B cell (primary cell): ENCODE data around the gene NEK11. TPM values are rescaled to one million over a fixed set of nuclear protein-coding genes. Genes with fewer than 3 reads are reported as not detected.

Experiments used
- ATAC-seq: fragments of 200-7000 bp; cut with Tn5 transposase; one replicate; pipeline ENCODE4 v1.10.0; 2021; ENCODE audit warnings: low read depth, mild to moderate bottlenecking, moderate number of reproducible peaks, moderate library complexity
- CTCF ChIA-PET: fragments of 350-600 bp; sonication (Branson Sonifier 250); formaldehyde crosslinking; loops from one replicate; lab custom pipeline; 2021; ENCODE audit warnings: antibody characterized with exemption, inconsistent platforms; lab: Charles Lee
- POLR2A ChIA-PET: fragments of 350-600 bp; sonication (Branson Sonifier 250); formaldehyde crosslinking; loops from one replicate; lab custom pipeline; 2021; ENCODE audit warnings: antibody characterized with exemption; lab: Charles Lee
- DNase-seq: peaks from one replicate; pipeline ENCODE4 v3.0.0; 2013
- H2AFZ ChIP-seq: 2 replicates; pipeline ENCODE4 v1.6.1; 2012; ENCODE audit warnings: mild to moderate bottlenecking, low read depth, low read length; ENCODE audit not compliant: insufficient read depth, poor library complexity, severe bottlenecking
- H3K27ac ChIP-seq, 2 donors: 1 replicate in 1 of 2; 2 replicates in 1 of 2; pipeline ENCODE4 v1.5.1; 2012 to 2013; ENCODE audit warnings: low read length in 2 of 2, mild to moderate bottlenecking in 2 of 2, moderate library complexity in 1 of 2
- H3K27me3 ChIP-seq, 4 experiments: fragments of 200-600 bp in 1 of 4; sonication (generic) in 1 of 4; replicated peaks in 1 of 4; 1 replicate in 2 of 4; 2 replicates in 2 of 4; pipeline versions ENCODE4 v1.6.1 to v1.7.0; 2013 to 2016; ENCODE audit warnings: low read length in 3 of 4, mild to moderate bottlenecking in 2 of 4, mixed read lengths in 1 of 4, moderate library complexity in 1 of 4; ENCODE audit not compliant: insufficient read depth in 4 of 4, control insufficient read depth in 3 of 4; ENCODE audit errors: control extremely low read depth in 1 of 4
- H3K36me3 ChIP-seq, 2 experiments: replicated peaks in 1 of 2; 1 replicate in 1 of 2; 2 replicates in 1 of 2; pipeline versions ENCODE4 v1.6.1 to v1.7.1; 2013; ENCODE audit warnings: low read length in 1 of 2; ENCODE audit not compliant: insufficient read depth in 2 of 2, control insufficient read depth in 1 of 2; ENCODE audit errors: control extremely low read depth in 1 of 2, extremely low read depth in 1 of 2
- H3K4me1 ChIP-seq, 2 donors: fragments of 200-600 bp in 1 of 2; sonication (generic) in 1 of 2; 1 replicate in 1 of 2; 2 replicates in 1 of 2; pipeline versions ENCODE4 v1.5.1 to v1.6.1; 2013 to 2017; ENCODE audit warnings: low read length in 2 of 2; ENCODE audit not compliant: control insufficient read depth in 2 of 2, insufficient read depth in 2 of 2
- H3K4me2 ChIP-seq: replicated peaks from 2 replicates; pipeline ENCODE3; 2012; ENCODE audit warnings: mild to moderate bottlenecking, low read depth, low read length; ENCODE audit not compliant: poor library complexity, severe bottlenecking
- H3K4me3 ChIP-seq, 5 experiments: fragments of 200-600 bp in 1 of 5; sonication (generic) in 1 of 5; 1 replicate in 3 of 5; 2 replicates in 2 of 5; pipeline versions ENCODE4 v1.5.1 to v1.7.0; 2011 to 2016; ENCODE audit warnings: low read length in 4 of 5, mild to moderate bottlenecking in 4 of 5, low read depth in 2 of 5, control low read depth in 1 of 5, moderate library complexity in 1 of 5; ENCODE audit not compliant: insufficient read depth in 1 of 5; ENCODE audit errors: control extremely low read depth in 1 of 5, extremely low read depth in 1 of 5
- H3K79me2 ChIP-seq: fragments of 200-600 bp; sonication (generic); one replicate; pipeline ENCODE4 v1.6.0; 2016; ENCODE audit warnings: low read length; ENCODE audit not compliant: control insufficient read depth, insufficient read depth
- H3K9ac ChIP-seq: fragments of 200-600 bp; sonication (generic); 2 replicates; pipeline ENCODE4 v1.6.1; 2017; ENCODE audit warnings: mild to moderate bottlenecking, low read length, moderate library complexity
- H3K9me3 ChIP-seq, 3 donors: one replicate each; pipeline versions ENCODE4 v1.6.1 to v1.7.1; 2013; ENCODE audit warnings: low read length in 2 of 3; ENCODE audit not compliant: control insufficient read depth in 2 of 3, insufficient read depth in 1 of 3; ENCODE audit errors: control extremely low read depth in 1 of 3
- H4K20me1 ChIP-seq: 2 replicates; pipeline ENCODE4 v1.6.0; 2012; ENCODE audit warnings: mild to moderate bottlenecking, low read length; ENCODE audit not compliant: insufficient read depth, control insufficient read depth, poor library complexity, severe bottlenecking
- H3K27ac Mint-ChIP-seq: one replicate; pipeline ENCODE4 v1.8.0; 2021; ENCODE audit warnings: mixed read lengths
- H3K27me3 Mint-ChIP-seq: one replicate; pipeline ENCODE4 v1.8.0; 2021; ENCODE audit warnings: mixed read lengths
- H3K4me1 Mint-ChIP-seq: one replicate; pipeline ENCODE4 v1.8.0; 2021; ENCODE audit warnings: mixed read lengths
- H3K4me3 Mint-ChIP-seq: one replicate; pipeline ENCODE4 v1.8.0; 2021; ENCODE audit warnings: mixed read lengths
- H3K9me3 Mint-ChIP-seq: one replicate; pipeline ENCODE4 v1.8.0; 2022; ENCODE audit warnings: mixed read lengths; ENCODE audit not compliant: insufficient read depth
- CTCF ChIP-seq: fragments of 200-600 bp; IDR thresholded peaks from one replicate; pipeline ENCODE4 v1.8.0; 2022; ENCODE audit warnings: antibody characterized with exemption, mild to moderate bottlenecking
- EZH2 ChIP-seq: IDR thresholded peaks from 2 replicates; pipeline ENCODE4 v1.6.1; 2012; ENCODE audit warnings: borderline replicate concordance, low read depth, mild to moderate bottlenecking, moderate library complexity, low read length; ENCODE audit not compliant: insufficient read depth, poor library complexity, severe bottlenecking
- WGBS: methylation state at CpG from one replicate; pipeline ENCODE4 v1.1.5; 2013; ENCODE audit warnings: missing lambda C conversion rate; ENCODE audit not compliant: insufficient coverage; 5-methylcytosine and 5-hydroxymethylcytosine counted together
- intact Hi-C: fragments of 100-400 bp; cut with micrococcal nuclease; formaldehyde crosslinking; loops from one replicate; pipeline ENCODE4 v1.10.0; 2022
- polyA plus RNA-seq: library from polyadenylated mRNA; depleted of rRNA; stranded (reverse); fragments of >200 nt; gene quantifications from 2 replicates; pipeline ENCODE4 v1.2.3, GENCODE V29; 2012
- total RNA-seq, 2 donors: library from RNA; stranded (reverse); fragments of 120-200 nt in 1 of 2; gene quantifications; 1 replicate in 1 of 2; 2 replicates in 1 of 2; pipeline versions ENCODE4 v1.2.3 to v1.2.4, GENCODE V29; 2013 to 2022

Gene NEK11
- total and polyA plus RNA-seq, 2 donors (not counting 1 experiment from before 2014, with no cell fraction given): 1.00 to 7.7 TPM

- no peak for DNase-seq
- CTCF ChIA-PET: no interaction called here
- Histone ChIP-seq H2AFZ (no peak overlapping the region), H3K27ac (no peak overlapping the region), H3K9me3 (no peaks in the 10 kb centered on the region), H3K9ac (no peak overlapping the region), H3K4me3 (no peak overlapping the region), H3K4me2 (no peak overlapping the region), H4K20me1 (no peaks in the 10 kb centered on the region), H3K36me3 (no peaks in the 10 kb centered on the region), H3K79me2 (no peaks in the 10 kb centered on the region), H3K4me1 (no peaks in the 10 kb centered on the region), H3K27me3 (no peaks in the 10 kb centered on the region)
- Mint-ChIP-seq H3K27ac (no peak overlapping the region), H3K4me1 (peaks cover 8% of the 10 kb centered on the region), H3K9me3 (no peaks in the 10 kb centered on the region), H3K27me3 (peaks cover 3% of the 10 kb centered on the region), H3K4me3 (no peak overlapping the region)
- intact Hi-C loops: no loop called here
- no CpG with 5 or more reads among the region's 1 CpG for WGBS
- TF ChIP-seq EZH2: no peak
- POLR2A ChIA-PET: no interaction called here
- no peak for ATAC-seq
Observed at GRCh38 chr3:131081224-131081623, 54.5 kb downstream of the NEK11 start.

GRCh38 chr3:131082246-131082645 is 55.6 kb downstream of the NEK11 start:
- no peak overlapping the region for H3K9ac ChIP-seq
- ATAC-seq: no peak
- H3K9me3 ChIP-seq: no peaks in the 10 kb centered on the region
- intact Hi-C loops: no loop called here
- TF ChIP-seq CTCF: no peak
- TF ChIP-seq EZH2: no peak
- H3K27me3 Mint-ChIP-seq: no peaks in the 10 kb centered on the region
- no peak overlapping the region for H3K4me3 Mint-ChIP-seq
- no peak overlapping the region for H3K4me3 ChIP-seq
- peaks cover 8% of the 10 kb centered on the region for H3K4me1 Mint-ChIP-seq
- no peak overlapping the region for H3K27ac ChIP-seq
- no peak overlapping the region for H3K27ac Mint-ChIP-seq
- CTCF ChIA-PET: no interaction called here
- H3K36me3 ChIP-seq: no peaks in the 10 kb centered on the region
- no peaks in the 10 kb centered on the region for H4K20me1 ChIP-seq
- WGBS: no CpG with 5 or more reads among the region's 4 CpGs
- no peaks in the 10 kb centered on the region for H3K4me1 ChIP-seq
- no peak overlapping the region for H3K4me2 ChIP-seq
- no peaks in the 10 kb centered on the region for H3K79me2 ChIP-seq
- H3K9me3 Mint-ChIP-seq: no peaks in the 10 kb centered on the region
- H3K27me3 ChIP-seq: no peaks in the 10 kb centered on the region
- DNase-seq: no peak
- POLR2A ChIA-PET: no interaction called here
- H2AFZ ChIP-seq: no peak overlapping the region
